Hematopoietic multipotent progenitor cell (in vitro differentiated cells): ENCODE data around the gene C1QTNF9. TPM values are rescaled to one million over a fixed set of nuclear protein-coding genes. Genes with fewer than 3 reads are reported as not detected.
"Not testable (repeated sequence)": the region's sequence is repeated elsewhere in the genome, so short reads cannot be mapped to it uniquely, and the experiment has no call there.

Source experiments
- DNase-seq, 3 donors: peaks; one replicate each; pipeline ENCODE4 v3.0.0-alpha.2; 2011 to 2015; ENCODE audit warnings: low read depth in 2 of 3, low spot score in 2 of 3
- total RNA-seq: library from RNA; depleted of rRNA; stranded (reverse); fragments of >200 nt; gene quantifications from one replicate; pipeline ENCODE4 v1.2.3, GENCODE V29; 2012

Gene C1QTNF9
- total RNA-seq, 1 donor, result under 0.01 TPM

DNA sequence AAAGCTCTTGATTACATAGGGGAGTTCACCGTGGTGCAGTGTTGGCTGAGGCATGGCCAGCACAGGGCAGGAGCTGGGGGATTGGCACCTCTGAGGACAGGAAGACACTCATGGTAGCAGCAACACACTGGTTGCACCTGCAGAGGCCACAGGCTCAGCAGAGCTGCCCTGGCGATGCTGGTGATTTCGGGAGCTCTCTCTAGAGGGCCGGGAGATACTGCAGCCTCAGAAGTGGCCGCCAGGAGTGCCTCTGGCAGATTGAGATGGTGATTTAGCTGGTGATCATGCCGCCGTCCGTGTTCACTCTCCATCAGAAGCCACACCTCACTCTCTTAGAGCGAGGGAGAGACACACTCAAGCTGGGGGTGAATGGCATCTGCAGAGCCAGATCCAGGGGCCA is 49.9 kb downstream of the C1QTNF9 start:
- not testable (repeated sequence) for DNase-seq

DNA sequence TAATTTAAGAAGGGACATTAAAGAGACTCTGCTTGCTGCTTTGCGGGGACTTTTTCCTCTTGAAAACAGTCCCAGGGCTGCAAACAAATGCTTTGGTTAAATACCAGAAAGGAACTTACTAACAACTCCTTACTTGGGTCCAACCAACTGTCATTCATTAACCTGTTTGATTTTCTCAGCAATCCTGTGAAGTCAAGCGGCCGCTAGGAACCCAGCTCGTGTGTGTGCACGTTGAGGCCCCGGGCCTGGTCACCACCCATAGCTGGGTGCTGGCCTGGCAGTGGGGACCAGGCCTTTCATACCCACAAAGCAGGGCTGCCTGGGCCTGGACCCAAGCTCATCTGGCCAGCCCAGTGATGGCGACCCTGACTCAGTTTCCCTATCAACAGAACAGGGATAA is 50.7 kb downstream of the C1QTNF9 start:
- no peak for DNase-seq

DNA sequence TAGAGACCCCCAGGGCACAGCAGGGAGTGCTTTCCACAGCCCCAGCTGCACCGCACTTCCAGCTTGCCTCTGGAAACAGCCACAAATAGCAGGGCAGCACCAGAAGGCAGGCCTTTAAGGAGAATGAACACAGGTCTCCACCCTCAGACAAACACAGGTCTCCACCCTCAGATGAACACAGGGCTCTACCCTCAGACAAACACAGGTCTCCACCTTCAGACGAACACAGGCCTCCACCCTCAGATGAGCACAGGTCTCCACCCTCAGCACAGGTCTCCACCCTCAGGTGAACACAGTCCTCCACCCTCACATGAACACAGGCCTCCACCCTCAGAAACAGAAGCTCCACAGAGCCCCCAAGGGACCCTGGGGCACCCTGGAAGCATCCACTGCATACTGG is 51.7 kb downstream of the C1QTNF9 start:
- no peak for DNase-seq

DNA sequence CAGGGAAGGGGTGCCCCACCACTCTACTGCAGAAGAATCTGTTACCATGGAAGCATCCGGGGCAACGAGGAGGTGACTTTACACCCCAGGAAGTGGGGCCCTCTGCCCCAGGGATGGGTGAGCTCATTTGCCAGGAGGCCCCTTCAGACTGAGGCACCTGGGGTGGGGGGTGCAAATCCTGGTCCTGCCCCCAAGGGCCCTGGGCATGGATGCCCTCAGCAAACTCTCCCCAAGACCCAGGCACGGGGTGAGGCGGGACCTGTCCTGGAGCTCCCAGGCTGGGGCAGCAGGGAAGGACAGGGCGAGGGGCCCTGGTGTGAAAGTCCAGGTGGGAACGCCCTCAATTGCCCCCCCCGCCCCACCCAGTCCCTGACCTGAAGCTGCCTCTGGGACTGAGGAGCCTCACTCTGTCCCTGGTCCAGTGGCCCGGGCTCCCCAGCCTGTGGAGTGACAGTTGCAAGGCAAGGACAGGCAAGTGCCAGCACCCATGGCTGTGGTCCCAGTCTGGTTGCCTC is 52.5 kb downstream of the C1QTNF9 start:
- DNase-seq, result no peak

DNA sequence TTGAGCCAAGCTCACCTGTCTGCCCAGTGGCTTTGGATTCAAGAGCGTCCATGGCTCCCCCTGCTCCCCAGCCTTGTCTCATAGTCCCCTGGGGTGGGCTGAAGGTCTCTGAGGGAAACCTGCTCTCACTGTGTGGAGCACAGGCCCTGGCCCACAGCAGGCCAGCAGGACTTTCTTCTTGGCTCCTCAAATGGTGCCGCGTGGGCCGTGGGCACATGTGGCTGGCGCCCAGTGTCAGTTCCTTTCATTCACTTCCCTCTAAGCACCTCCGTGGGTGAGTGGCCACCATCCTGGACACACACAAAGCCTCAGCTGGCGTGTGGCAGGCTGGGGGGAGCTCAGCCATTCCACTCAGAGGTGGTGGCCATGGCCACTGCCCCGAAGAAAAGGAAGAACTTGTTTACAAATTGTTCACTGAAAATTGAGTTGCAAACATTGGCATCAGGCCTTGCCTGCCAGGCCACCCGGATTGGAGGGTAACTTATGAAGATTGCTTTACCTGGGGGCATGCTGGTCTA is 53.1 kb downstream of the C1QTNF9 start:
- DNase-seq, result no peak

DNA sequence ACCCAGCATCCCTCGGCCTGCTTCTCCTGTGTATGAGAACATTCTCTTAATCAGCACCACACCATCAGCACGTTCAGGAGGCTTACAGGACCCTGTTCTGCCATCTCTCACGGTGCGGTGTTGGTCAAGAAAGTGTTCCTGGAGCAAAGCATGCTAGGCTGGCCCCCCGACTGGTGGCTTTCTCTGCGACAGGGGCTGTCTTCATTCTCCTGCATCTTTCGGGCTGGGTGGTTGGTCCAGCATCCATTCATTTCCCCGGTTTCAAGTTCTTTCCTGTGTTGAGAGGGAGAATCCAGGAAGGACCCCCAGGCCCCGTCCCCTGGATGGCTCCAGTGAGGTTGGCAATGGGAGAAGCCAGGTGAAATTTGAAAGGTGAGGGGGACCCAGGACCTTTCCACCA is 55.8 kb downstream of the C1QTNF9 start:
- no peak for DNase-seq

DNA sequence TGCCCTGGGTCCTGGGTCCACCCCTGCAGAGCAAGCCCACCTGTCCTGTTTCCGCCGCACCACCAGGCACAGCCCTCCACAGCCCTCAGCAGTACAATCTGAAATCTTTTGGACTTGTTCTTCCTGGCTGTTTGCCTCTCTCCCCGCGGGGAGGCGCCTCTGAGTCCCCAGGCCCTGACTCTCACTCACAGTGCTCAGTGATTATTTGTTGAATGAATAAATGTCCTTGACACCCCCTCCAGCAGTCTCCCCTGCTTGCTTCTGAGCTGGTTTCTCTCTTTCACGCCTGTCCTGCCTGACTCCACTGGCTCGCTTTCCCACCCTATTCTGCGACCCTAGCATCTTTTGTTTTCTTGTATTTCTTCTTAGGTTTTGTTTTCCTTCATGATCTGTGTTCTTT is 56.9 kb downstream of the C1QTNF9 start:
- not testable (repeated sequence) for DNase-seq

DNA sequence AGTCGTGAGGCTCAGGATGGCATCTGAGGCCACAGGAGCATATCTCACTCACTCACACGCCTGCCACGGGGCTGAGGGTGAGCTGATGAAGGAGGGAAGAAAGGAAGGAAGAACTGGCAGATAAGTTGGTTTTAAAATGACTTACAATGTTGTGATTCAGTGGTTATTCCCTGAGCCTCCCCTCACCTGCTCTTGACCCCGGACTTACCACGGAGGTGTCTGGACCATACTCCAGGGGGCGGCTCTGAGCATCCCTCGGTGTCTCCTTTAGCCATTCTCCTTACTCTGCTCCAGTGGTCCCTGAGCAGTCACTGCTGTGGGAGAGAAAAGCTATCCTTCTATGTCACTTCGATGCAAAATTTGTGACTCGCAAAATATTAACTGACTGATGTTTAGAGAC is 61.9 kb downstream of the C1QTNF9 start:
- DNase-seq, result not testable (repeated sequence)

Other genes starting within 250 kb of the C1QTNF9 start
- 34.7 TPM for gene SPATA13, start 148.9 kb upstream of the C1QTNF9 start, total RNA-seq
- 54.1 TPM for gene PARP4, start 203.2 kb downstream of the C1QTNF9 start, total RNA-seq